SK-N-MC (cell line): ENCODE results near the gene MGAT5B.

Source experiments
- EZH2 ChIP-seq: fragments of 200-600 bp; sonication (generic); IDR thresholded peaks from one replicate; pipeline ENCODE4 v1.6.1; 2017; ENCODE audit warnings: antibody characterized with exemption
- FOXP2 ChIP-seq: optimal IDR thresholded peaks from 2 replicates; pipeline ENCODE3; 2011; ENCODE audit warnings: mild to moderate bottlenecking, moderate library complexity; ENCODE audit not compliant: insufficient read depth; ENCODE audit errors: extremely low read length, control extremely low read depth
- POLR2AphosphoS5 ChIP-seq: IDR thresholded peaks from 2 replicates; pipeline ENCODE4 v1.6.1; 2012; ENCODE audit warnings: mild to moderate bottlenecking, low read depth, low read length, borderline replicate concordance

- no peak for TF ChIP-seq POLR2AphosphoS5
- TF ChIP-seq EZH2, result no peak
- TF ChIP-seq FOXP2, result no peak
These were observed 15.7 kb downstream of the MGAT5B start for GRCh38 chr17:76883744-76884525.
